ENCODE measurements around the gene MARVELD1.

The MARVELD1 gene

GRCh38 chr10:97761331-97761865, 47.9 kb downstream of the MARVELD1 start:
- DNase-seq (ENCODE audit: extremely low read depth, low read depth), result no peak
- TF ChIP-seq, protein P1, sequence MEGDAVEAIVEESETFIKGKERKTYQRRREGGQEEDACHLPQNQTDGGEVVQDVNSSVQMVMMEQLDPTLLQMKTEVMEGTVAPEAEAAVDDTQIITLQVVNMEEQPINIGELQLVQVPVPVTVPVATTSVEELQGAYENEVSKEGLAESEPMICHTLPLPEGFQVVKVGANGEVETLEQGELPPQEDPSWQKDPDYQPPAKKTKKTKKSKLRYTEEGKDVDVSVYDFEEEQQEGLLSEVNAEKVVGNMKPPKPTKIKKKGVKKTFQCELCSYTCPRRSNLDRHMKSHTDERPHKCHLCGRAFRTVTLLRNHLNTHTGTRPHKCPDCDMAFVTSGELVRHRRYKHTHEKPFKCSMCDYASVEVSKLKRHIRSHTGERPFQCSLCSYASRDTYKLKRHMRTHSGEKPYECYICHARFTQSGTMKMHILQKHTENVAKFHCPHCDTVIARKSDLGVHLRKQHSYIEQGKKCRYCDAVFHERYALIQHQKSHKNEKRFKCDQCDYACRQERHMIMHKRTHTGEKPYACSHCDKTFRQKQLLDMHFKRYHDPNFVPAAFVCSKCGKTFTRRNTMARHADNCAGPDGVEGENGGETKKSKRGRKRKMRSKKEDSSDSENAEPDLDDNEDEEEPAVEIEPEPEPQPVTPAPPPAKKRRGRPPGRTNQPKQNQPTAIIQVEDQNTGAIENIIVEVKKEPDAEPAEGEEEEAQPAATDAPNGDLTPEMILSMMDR (IDR thresholded peaks at IDR 0.05; ENCODE audit: low read depth, low read length), result no peak

GRCh38 chr10:97762056-97762455, 48.5 kb downstream of the MARVELD1 start:
- TF ChIP-seq, protein P1 (IDR thresholded peaks at IDR 0.05; ENCODE audit: low read depth, low read length), result no peak
- no peak for DNase-seq (ENCODE audit: extremely low read depth, low read depth)

- no peak for DNase-seq (ENCODE audit: extremely low read depth, low read depth)
- TF ChIP-seq, protein P1 (IDR thresholded peaks at IDR 0.05; ENCODE audit: low read depth, low read length), result no peak
Measured at GRCh38 chr10:97762816-97763215, 49.3 kb downstream of the MARVELD1 start.

GRCh38 chr10:97763411-97763810, 49.9 kb downstream of the MARVELD1 start:
- no peak for DNase-seq (ENCODE audit: extremely low read depth, low read depth)
- TF ChIP-seq, protein P1 (IDR thresholded peaks at IDR 0.05; ENCODE audit: low read depth, low read length), result no peak

- no peak for DNase-seq (ENCODE audit: extremely low read depth, low read depth)
- TF ChIP-seq, protein P1 (IDR thresholded peaks at IDR 0.05; ENCODE audit: low read depth, low read length), result no peak
Measured at GRCh38 chr10:97763947-97764346, 50.4 kb downstream of the MARVELD1 start.

GRCh38 chr10:97764519-97764931, 51.0 kb downstream of the MARVELD1 start:
- TF ChIP-seq, protein P1 (IDR thresholded peaks at IDR 0.05; ENCODE audit: low read depth, low read length), result no peak
- no peak for DNase-seq (ENCODE audit: extremely low read depth, low read depth)

DNA sequence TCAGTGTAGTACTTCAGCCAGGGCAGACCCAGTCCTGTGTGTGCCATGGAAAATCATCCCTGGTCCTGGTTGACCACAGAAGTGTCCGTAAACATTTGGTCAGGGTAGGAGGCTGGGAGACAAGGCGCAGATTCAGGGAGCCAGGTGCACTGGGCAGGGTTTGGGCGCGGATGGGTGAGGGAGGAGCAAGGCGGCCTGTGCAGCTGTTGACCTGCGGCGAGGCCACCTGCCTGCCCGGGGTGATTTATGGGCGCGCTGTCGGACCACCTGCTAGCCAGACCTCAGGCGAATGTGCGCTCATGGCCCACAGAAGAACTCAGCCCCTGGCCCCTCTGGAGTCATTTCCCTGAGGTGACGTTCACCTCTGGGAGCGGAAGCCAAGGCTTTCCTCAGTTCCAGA, 51.7 kb downstream of the MARVELD1 start:
- TF ChIP-seq, protein P1 (IDR thresholded peaks at IDR 0.05; ENCODE audit: low read depth, low read length), result no peak
- no peak for DNase-seq (ENCODE audit: extremely low read depth, low read depth)
